Measurements from ENCODE around the gene SLC6A5.

SLC6A5 gene

GRCh38 chr11:20631519-20632168, 32.2 kb downstream of the SLC6A5 start:
- no peak overlapping the region for H3K9ac ChIP-seq (ENCODE audit: low read length)
- H3K27me3 ChIP-seq (replicated peaks; ENCODE audit: insufficient read depth, low read length) = no peaks in the 10 kb centered on the region
- no peak overlapping the region for H3K4me3 ChIP-seq (ENCODE audit: low read length)
- no peaks in the 10 kb centered on the region for H3K36me3 ChIP-seq (replicated peaks; ENCODE audit: insufficient read depth, low read length)
- peak overlapping the region; percentile 46; the same call in 1 of the 2 replicates for H3K27ac ChIP-seq (ENCODE audit: low read length)
- peaks cover 42% of the 10 kb centered on the region for H3K4me1 ChIP-seq (ENCODE audit: low read length)
- H2AFZ ChIP-seq (ENCODE audit: low read length) = no peak overlapping the region
- H3F3A ChIP-seq (ENCODE audit: insufficient read depth, low read length) = 0 out of 2 replicates have a peak, but pooled peaks cover 11% of the 10 kb centered on the region
- no peaks in the 10 kb centered on the region for H3K9me2 ChIP-seq (replicated peaks; ENCODE audit: insufficient read depth, low read length)
- no peaks in the 10 kb centered on the region for H3K9me3 ChIP-seq (replicated peaks; ENCODE audit: insufficient read depth, low read length)
- no peak overlapping the region for H3K4me2 ChIP-seq (ENCODE audit: low read depth, low read length)
- H3K79me2 ChIP-seq (ENCODE audit: low read length) = no peaks in the 10 kb centered on the region
- DNase-seq = no peak
- TF ChIP-seq EZH2 (optimal IDR thresholded peaks at IDR 0.05; ENCODE audit: low read depth, low read length) = no peak
- no peak for TF ChIP-seq CTCF (IDR thresholded peaks at IDR 0.05; ENCODE audit: low read length)
- TF ChIP-seq EZH2phosphoT487 (IDR thresholded peaks at IDR 0.05; ENCODE audit: low read length) = no peak
- no peaks in the 10 kb centered on the region for H4K20me1 ChIP-seq (ENCODE audit: insufficient read depth, low read length)

GRCh38 chr11:20632169-20632532, 32.7 kb downstream of the SLC6A5 start:
- H3K36me3 ChIP-seq (replicated peaks; ENCODE audit: insufficient read depth, low read length) = no peaks in the 10 kb centered on the region
- H3K9ac ChIP-seq (ENCODE audit: low read length) = no peak overlapping the region
- H3K79me2 ChIP-seq (ENCODE audit: low read length) = no peaks in the 10 kb centered on the region
- peaks cover 38% of the 10 kb centered on the region for H3K4me1 ChIP-seq (ENCODE audit: low read length)
- H3K27ac ChIP-seq (ENCODE audit: low read length) = no peak overlapping the region
- no peak overlapping the region for H3K4me2 ChIP-seq (ENCODE audit: low read depth, low read length)
- no peak for TF ChIP-seq CTCF (IDR thresholded peaks at IDR 0.05; ENCODE audit: low read length)
- TF ChIP-seq EZH2phosphoT487 (IDR thresholded peaks at IDR 0.05; ENCODE audit: low read length) = no peak
- TF ChIP-seq EZH2 (optimal IDR thresholded peaks at IDR 0.05; ENCODE audit: low read depth, low read length) = no peak
- H3K9me3 ChIP-seq (replicated peaks; ENCODE audit: insufficient read depth, low read length) = no peaks in the 10 kb centered on the region
- H3K9me2 ChIP-seq (replicated peaks; ENCODE audit: insufficient read depth, low read length) = no peaks in the 10 kb centered on the region
- no peak overlapping the region for H2AFZ ChIP-seq (ENCODE audit: low read length)
- no peak overlapping the region for H3K4me3 ChIP-seq (ENCODE audit: low read length)
- 0 out of 2 replicates have a peak, but pooled peaks cover 10% of the 10 kb centered on the region for H3F3A ChIP-seq (ENCODE audit: insufficient read depth, low read length)
- no peak for DNase-seq
- H4K20me1 ChIP-seq (ENCODE audit: insufficient read depth, low read length) = no peaks in the 10 kb centered on the region
- H3K27me3 ChIP-seq (replicated peaks; ENCODE audit: insufficient read depth, low read length) = no peaks in the 10 kb centered on the region

GRCh38 chr11:20634044-20634443, 34.6 kb downstream of the SLC6A5 start:
- no peak overlapping the region for H3K9ac ChIP-seq (ENCODE audit: low read length)
- TF ChIP-seq EZH2 (optimal IDR thresholded peaks at IDR 0.05; ENCODE audit: low read depth, low read length) (no peak), CTCF (IDR thresholded peaks at IDR 0.05; ENCODE audit: low read length) (0 out of 2 replicates have a peak, but pooled peaks have one; percentile 9), EZH2phosphoT487 (IDR thresholded peaks at IDR 0.05; ENCODE audit: low read length) (no peak)
- H3K79me2 ChIP-seq (ENCODE audit: low read length) = no peaks in the 10 kb centered on the region
- H3K4me3 ChIP-seq (ENCODE audit: low read length) = no peak overlapping the region
- peaks cover 19% of the 10 kb centered on the region for H3K4me1 ChIP-seq (ENCODE audit: low read length)
- no peak for DNase-seq
- H3F3A ChIP-seq (ENCODE audit: insufficient read depth, low read length) = 0 out of 2 replicates have a peak, but pooled peaks cover 4% of the 10 kb centered on the region
- no peak overlapping the region for H2AFZ ChIP-seq (ENCODE audit: low read length)
- H3K4me2 ChIP-seq (ENCODE audit: low read depth, low read length) = no peak overlapping the region
- H4K20me1 ChIP-seq (ENCODE audit: insufficient read depth, low read length) = no peaks in the 10 kb centered on the region
- no peak overlapping the region for H3K27ac ChIP-seq (ENCODE audit: low read length)
- no peaks in the 10 kb centered on the region for H3K27me3 ChIP-seq (replicated peaks; ENCODE audit: insufficient read depth, low read length)
- no peaks in the 10 kb centered on the region for H3K36me3 ChIP-seq (replicated peaks; ENCODE audit: insufficient read depth, low read length)
- no peaks in the 10 kb centered on the region for H3K9me3 ChIP-seq (replicated peaks; ENCODE audit: insufficient read depth, low read length)
- H3K9me2 ChIP-seq (replicated peaks; ENCODE audit: insufficient read depth, low read length) = no peaks in the 10 kb centered on the region
